ENCODE measurements around the gene MYH1.
"Not testable (repeated sequence)": the region's sequence is repeated elsewhere in the genome, so short reads cannot be mapped to it uniquely, and the experiment has no call there.

Gene MYH1
- total RNA-seq = 0 reads per million in 4 donors

DNA sequence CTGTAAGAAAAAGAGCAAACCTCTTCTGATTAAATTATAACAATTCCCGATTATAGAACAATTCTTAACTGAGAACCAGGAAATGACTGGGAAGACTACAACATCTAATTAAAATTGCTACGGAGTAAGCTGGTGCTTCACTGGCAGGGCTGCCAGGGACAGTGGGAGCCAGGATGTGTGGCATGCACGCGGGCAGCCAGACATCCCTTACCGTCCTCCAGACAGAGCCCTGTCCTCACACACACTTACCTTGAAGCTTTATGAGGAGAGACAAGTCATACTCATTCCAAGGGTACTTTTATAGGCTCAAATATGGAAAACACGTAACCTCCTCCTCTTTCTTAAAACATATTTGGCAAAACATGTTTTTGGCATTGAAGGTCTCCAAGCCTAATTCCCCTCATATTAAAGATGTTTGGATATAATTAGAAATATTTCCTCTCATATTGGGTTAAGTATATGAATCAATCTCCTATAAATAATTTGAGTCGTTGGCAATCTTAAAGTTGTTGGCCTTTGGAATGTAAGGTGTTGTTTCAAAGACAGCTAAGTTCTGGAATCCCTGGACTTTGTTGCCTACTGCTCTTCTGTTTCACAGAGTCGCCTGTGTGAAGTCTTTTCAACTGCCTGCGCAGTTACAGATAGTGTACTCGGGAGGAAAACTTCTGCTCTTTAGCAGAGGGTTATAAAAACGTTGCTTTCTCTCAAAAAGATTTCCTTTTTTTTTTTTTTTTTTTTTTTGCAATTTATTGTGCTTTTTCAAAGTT, at the start of gene MYH1:
MYH1 (minus strand) TSS at position 272 of the 767 bp plus-strand sequence. CDS start 1,900 bp downstream, outside the sequence.
- no peak for DNase-seq

DNA sequence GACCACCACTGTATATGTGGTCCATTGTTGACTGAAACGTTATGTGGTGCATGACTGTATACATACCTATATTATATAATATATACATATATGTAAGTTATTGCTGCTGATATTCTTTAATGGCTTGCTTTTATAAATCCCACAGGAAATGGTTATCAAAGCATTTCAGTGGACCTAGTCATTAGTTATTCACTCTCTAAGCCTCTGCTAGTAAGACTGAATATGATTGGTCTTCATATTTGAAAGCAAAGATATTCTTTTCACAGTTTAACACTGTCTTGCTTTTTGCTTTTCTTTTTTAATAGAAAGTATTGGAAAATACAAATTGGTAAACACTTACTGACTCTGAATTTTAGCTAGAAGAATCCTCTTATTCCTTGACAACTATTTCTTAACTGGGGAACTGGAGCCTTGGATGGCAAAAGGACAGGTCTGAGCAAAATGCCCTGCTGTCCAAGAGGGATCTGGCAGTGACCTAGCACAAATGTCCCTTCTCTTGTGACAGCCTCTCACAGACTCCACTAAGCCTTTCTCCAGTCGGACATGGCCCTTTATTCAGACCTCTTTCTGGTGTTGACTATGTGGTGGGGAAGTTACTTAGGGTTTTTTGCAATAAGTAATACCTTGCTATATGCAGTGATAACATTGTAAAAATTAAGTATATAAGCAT, 45.8 kb upstream of the MYH1 start:
- DNase-seq = no peak

DNA sequence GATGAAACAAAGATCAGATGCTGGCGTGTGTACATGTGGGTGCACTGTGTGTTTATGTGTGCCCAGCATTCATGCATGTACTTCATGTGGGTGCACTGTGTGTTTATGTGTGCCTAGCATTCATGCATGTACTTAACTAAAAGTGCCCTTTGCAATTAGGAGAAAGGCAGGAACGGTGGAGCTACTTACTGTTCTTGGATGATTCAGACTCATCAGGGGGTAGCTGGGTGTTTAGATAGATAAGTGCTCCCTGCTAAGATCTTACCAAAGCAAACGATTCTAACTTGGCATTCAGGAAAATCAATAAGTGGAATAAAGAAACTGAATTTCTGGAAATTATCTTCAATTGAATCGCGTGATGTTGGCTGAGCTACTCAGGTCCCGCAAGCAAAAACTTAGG, 39.7 kb upstream of the MYH1 start:
- no peak for DNase-seq

DNA sequence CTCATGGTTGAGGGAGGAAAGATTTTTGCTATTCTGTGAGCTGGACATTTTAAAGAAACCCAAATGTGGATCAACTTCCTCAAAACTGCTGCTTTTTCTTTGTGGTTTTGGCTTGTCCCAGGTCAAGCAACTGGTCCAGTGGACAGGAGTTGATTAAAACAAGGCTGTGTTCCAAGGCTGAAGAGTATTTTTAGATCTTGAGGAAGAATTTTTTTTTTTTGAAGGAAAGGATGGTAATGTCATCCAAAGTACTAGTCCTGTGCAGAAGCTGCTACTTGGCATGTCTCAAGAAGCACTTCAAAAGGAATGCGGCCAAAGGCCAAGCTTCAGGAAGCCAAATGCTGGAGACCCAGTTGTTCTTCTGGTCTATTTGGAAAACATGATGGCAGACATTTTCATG, 39.1 kb upstream of the MYH1 start:
- DNase-seq = no peak

DNA sequence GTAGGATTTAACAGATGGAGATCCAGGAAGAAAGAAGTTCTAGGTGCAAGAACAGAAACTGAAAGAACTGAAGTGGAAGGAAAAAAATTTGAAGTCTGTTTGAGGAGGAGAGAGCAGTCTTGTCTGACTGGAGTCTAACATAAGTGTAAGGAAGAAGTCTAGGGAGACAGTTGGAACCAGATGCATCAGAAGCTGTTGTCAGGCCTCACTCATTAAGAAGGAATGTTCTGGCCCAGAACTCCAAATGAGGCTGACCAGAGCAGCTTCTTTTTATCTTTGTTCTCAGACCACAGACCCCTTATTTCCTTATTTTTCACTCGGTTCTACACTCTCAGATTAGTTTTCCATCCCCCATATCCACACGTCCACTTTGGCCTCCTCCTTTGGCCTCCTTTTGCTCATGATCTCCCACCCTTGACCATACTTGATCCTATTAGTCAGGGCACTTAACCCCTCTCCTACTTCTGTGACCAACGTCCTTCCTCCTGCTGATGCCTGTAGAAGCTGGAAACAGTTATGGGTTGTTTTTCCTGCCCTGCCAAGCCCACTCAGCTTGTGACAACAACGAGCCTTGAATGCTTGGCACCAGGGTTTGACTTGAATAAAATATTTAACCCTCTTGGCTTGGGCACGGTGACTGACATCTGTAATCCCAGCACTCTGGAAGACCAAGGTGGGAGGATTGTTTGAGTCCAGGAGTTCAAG, 38.1 kb upstream of the MYH1 start:
- DNase-seq = no peak

DNA sequence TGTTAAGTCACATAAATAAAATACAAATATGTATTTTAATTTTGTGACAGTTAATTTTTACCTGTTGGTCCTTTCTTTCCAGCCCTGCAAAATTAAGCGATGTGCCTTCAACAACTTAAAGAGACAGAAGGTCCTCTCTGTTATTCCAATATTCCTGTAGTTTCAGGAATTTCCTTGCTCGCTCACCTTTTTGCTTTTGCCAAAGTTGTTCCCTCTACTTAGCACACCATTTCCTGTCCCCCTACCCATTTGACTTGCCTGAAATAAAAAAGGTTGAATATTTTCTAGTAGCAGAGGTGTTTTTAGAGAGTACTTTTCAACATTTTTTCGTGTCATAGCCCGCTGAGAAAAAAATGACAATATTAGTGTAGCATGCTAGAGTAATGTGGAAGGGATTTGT, 31.7 kb upstream of the MYH1 start:
- no peak for DNase-seq

DNA sequence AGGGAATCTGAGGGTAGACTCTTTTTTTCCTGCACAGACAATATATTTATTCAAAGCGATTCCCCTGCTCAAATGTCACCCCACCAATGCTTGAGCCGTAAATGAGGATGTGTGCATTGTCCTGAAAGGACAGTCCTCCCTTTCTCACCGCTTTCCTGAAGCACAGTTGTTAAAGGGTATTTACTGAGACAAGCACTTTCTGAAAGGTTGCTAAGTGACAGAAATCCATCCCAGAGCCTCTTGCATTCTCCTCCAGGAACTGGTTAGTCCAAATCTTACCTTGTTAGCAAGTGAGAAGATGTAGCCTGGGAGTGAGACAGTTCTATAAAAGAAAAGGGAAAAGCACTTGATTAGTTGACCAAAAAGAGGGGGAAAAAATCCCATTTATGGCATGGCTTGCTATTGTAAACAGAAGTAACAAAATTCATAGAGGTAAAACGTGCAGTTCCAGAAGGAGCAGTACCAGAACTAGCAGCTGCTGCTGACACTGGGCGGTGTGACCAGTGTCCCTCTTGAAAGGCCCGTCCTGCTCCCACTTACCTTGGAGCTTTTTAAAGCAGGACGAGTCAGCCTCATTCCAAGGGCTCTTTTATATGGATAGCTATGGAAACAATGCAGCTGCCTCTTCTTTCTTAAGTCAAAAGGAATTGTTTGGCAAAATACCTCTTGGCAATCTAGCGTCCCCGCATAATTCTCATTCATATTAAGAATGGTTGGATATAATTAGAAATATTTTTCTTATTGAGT, 30.9 kb upstream of the MYH1 start, which contains the start of gene MYH2:
MYH2 (minus strand) TSS at position 563 of the 747 bp plus-strand sequence. CDS start 1,738 bp downstream, outside the sequence.
- no peak for DNase-seq

DNA sequence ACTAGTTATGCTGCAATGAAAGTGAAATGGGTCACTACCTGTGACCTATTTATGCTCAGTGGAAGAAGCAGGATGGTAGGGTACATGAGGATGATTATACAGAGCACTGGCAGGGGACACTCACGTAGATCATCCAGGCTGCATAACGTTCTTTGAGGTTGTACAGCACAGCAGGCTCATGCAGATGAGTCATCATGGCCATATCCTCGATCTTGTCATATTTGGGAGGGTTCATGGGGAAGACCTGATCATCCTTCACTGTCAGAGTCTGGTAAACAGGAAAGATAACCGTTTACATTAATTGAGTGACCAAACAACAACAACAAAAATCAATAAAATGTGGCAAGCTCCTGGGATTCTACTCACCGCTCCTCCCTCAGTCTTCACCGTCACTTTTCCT, 29.0 kb upstream of the MYH1 start:
- DNase-seq = no peak

DNA sequence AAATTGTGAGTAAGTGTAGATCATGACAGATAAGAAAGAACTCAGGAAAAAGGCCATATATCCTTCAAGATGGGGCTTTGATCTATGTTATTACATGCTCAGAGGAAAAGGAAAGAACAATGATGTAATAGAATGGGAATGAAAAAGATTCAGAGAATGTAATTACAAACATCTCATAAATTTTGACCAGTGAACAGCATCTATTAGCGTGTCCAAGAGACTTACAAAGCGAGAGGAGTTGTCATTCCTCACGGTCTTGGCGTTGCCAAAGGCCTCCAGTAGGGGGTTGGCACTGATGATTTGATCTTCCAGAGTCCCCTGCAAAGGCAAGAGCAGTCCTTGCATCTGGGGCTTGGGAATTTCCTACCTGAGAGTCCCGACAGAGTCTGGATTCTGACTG, 25.1 kb upstream of the MYH1 start:
- DNase-seq = not testable (repeated sequence)

DNA sequence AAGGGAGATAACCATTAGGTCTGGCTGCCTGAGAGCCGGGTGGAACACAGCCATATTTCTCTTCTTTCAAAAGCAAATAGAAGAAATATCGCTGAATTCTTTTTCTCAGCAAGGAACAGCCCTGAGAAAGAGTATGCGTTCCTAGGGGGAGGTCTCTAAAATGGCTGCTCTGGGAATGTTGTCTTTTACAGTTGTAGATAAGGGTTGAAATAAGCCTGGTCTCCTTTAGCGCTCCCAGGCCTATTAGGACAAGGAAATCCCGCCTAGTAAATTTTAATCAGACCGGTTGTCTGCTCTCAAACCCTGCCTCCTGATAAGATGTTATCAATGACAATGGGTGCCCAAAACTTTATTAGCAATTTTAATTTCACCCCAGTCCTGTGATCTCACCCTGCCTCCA, 22.8 kb upstream of the MYH1 start:
- not testable (repeated sequence) for DNase-seq

DNA sequence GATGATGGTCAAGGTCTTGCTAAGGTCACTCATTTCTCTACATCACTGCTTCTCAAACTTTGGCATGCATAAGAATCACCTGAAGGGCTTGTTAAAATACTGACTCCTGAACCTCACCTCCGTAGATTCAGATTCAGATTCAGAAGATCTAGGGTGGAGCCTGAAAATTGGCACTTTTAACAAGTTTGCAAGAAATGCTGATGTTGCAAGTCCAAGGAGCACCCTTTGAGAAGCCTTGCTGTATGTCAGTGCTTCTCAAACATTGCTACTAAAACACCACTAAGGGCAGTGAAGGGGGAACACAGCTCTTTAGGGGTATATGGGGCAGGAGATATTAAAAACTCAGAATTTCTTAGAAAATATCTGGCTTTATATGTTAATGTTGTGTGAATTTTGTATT, 13.7 kb upstream of the MYH1 start:
- no peak for DNase-seq

DNA sequence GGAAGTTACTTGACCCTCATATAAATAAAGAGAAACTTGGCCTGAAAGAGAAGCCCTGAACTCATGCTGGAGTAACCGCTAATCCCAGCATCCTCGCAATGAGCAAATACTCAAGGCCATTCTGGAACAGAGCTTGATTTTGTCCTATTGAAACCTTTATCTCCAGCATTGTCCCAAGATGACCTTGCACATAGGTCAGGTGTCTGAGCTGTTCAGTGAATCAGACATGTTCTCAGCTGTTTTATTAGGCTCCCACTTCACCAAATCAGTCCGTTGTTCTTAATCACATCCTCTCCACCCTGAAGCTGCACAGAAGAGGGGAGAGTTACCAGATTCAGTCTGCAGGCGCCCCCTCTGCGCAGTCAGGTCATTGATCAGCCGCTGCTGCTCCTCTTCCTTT, 9.1 kb upstream of the MYH1 start:
- DNase-seq = no peak

DNA sequence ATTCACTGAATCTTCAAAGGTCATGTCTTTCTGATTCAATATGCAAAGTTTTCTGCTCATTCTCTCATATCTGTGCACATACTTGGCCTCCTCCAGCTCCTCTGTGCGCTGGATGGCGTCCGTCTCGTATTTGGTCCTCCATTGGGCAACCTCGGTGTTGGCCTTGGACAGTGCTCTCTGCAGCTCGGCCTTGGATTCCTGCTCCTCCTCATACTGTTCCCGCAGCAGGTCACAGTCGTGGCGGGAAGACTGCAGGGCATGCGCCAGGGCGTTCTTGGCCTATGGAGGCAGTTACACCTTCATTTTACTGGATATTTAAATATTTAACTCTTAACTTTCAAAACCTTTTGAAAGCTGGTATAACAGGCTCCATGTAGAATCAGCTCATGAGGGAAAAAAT, 8.2 kb upstream of the MYH1 start:
- no peak for DNase-seq

DNA sequence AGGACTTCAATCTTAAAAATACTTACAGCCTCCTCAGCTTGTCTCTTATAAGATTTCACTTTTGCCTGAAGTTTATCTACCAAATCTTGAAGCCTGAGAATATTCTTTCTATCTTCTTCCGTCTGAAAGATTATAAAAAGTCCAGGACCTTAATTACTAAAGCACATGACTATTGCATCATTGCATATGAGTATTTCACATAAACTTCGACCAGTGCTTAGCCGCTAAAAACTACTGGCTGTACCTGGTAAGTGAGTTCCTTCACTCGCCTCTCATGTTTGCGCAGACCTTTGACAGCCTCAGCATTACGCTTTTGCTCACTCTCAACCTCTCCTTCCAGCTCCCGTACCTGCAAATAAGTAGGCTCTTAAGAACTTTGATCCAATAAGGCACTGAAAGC, 4.7 kb upstream of the MYH1 start:
- no peak for DNase-seq

DNA sequence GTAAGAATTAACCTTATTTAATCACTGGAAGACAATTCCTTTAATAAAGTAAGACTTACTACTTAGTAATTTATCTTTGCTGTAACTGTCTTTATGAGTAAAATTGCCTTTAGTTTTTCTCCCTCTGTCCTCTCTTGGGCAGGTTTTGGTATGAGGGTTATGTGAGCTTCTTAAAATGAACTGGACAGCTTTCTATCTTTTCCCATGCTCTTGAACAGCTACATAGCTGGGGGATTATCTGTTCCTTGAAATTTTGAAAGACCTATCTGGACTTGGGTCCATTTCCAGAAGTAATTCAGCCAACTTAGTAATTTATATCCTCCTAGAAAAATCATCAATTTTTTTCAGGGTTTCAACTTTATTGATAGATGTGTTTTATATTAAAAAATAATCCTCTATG, 3.6 kb upstream of the MYH1 start:
- no peak for DNase-seq

DNA sequence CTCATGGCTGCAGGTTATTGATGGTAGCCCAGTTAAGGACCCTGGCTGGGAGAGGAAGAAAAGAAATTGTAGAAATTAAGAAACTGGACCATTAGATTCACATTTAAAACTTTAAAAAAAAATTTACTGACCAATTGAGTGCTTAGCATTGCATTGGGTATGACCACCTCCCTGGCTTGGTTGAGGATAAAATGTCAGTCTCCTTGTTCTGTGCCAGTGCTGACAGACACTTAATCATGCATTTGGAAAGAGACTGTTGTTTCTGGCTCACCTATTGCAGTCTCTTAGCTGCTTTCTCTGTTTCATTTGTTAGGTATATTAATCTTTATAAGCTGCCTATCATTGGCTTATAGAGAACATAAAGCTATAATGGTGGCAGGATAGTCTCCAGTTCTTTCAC, 1.7 kb downstream of the MYH1 start:
- DNase-seq = no peak

DNA sequence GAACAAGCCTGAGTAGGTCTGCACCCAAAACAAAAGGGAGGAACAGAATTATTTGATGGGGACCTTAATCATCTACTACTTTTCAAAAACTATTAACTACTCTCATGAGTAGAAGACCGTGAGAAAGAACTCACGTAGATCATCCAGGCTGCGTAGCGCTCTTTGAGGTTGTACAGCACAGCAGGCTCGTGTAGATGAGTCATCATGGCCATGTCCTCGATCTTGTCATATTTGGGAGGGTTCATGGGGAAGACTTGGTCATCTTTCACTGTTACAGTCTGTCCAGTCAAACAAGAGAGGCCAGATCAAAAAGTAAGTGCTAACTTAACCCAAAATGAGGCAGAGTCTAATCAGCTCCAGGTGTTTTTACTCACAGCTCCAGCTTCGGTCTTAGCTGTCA, 2.3 kb downstream of the MYH1 start:
- no peak for DNase-seq

DNA sequence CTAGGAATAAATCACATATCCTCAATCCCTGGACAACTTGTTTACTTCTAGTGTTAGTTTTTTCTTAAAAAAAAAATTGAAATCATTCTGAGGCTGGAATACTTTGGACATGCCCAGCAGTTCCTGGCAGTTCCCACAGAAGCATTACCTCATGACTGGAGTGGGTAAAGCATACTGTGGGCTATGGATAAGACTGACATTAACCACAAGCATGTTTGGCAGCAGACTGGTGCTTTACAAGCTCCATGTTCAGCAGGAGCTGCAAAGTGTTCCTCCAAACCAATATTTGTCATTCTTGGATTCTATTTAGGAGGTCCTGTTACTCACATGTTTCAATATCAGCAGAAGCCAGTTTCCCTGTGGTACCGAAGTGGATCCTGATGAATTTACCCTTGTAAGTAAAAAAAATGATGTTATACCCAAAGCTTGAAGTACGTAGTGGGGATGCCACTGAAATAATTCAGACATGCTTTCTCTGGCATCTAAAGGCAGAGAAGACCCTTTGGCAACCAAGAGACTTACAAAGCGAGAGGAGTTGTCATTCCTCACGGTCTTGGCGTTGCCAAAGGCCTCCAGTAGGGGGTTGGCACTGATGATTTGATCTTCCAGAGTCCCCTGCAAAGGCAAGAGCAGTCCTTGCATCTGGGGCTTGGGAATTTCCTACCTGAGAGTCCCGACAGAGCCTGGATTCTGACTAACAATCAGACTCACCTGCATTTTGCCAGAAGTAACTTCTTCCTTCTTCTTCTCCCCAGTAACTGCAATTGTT, 4.9 kb downstream of the MYH1 start:
- DNase-seq = no peak

DNA sequence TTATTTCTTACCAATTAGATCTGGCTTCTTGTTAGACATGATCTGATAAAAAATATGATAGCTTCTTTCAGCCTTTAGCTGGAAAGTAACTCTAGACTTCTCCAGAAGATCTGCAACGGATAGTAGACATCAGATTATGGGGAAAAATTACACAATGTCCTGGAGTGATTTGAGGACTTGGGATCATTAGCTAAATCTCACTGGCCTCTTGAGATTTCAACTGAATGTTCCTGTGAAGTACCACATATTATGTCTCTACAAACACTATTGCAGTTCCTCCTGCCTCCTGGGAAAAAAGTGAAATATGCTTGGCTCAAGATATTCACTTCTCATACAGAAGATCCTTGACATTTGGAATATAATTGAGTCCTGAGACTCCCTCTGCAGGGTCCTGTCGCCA, 5.5 kb downstream of the MYH1 start:
- DNase-seq = no peak

DNA sequence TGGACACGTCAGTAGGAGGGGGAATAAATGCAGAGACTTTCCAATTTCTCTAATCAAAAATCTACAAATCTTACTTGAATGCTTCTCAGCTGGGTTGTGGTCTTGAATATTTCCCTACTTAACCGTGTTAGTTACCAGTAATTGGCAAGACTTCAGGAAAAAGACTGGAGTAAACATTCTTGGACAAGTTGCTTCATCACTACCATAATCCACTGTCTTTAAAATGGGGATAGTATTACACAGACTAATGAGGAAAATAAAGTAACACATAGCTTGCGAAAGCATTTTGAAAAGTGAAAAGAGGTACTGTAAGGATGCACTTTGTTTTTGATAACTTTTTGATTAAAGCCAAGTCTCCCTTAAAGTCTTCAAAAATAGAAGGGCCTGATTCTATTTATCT, 18.4 kb downstream of the MYH1 start:
- no peak for DNase-seq

DNA sequence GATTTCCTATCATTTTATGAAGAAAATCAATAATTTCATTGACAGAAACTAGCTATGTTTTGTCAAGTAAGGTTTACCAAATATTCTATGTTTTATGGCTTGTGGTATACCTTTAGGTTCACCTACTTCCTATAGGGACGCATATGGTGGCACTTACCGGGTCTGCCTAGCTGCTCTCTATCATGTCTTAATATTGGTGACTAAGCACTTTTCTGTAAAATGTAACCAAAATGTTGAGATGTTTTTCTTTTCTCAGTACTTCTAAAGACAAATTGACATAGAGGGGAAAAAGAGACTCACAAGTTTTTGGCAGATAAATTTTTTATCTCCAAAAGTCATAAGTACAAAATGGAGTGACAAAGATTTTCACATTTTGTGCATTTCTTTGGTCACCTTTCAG, 26.3 kb downstream of the MYH1 start:
- no peak for DNase-seq

DNA sequence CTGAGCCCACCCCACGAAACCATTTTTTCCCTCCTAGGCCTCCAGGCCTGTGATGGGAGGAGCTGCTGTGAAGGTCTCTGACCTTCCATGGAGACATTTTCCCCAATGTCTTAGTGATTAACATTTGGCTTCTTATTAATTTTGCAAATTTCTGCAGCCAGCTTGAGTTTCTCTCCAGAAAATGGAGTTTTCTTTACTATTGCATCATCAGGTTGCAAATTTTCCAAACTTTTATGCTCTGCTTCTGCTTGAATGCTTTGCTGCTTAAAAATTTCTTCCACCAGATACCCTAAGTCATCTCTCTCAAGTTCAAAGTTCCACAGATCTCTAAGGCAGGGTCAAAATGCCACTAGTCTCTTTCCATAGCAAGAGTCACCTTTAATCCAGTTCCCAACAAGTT, 36.1 kb downstream of the MYH1 start:
- DNase-seq = no peak

All from T-helper 1 cell (primary cell).